GM10847 (cell line): ENCODE measurements around the gene KPNA6.

Experiments
- POLR2A ChIP-seq: IDR thresholded peaks from 2 replicates; pipeline ENCODE4 v1.6.1; 2011; ENCODE audit not compliant: insufficient read length; ENCODE audit errors: extremely low read depth

The KPNA6 gene

GRCh38 chr1:32219022-32219421, 111.2 kb downstream of the KPNA6 start:
- no peak for TF ChIP-seq POLR2A

GRCh38 chr1:32220746-32221580, 113.1 kb downstream of the KPNA6 start:
- TF ChIP-seq POLR2A, result no peak

GRCh38 chr1:32221581-32221979, 113.7 kb downstream of the KPNA6 start:
- TF ChIP-seq POLR2A, result no peak

GRCh38 chr1:32221980-32222755, 114.3 kb downstream of the KPNA6 start, which contains the start of the genes EIF3I and TMEM234:
EIF3I (plus strand) TSS chr1:32222407; CDS start chr1:32222442, 35 bp downstream.
TMEM234 (minus strand) TSS chr1:32222353; CDS start chr1:32222322, 31 bp downstream.
- TF ChIP-seq POLR2A, result peak; percentile 66

GRCh38 chr1:32223683-32224082, 115.8 kb downstream of the KPNA6 start:
- no peak for TF ChIP-seq POLR2A

GRCh38 chr1:32224285-32224684, 116.4 kb downstream of the KPNA6 start:
- no peak for TF ChIP-seq POLR2A
